SH-SY5Y (cell line): ENCODE results near the gene ADAMTS17.

Source experiments
- GATA2 ChIP-seq: IDR thresholded peaks from 2 replicates; pipeline ENCODE4 v1.6.1; 2011; ENCODE audit warnings: mild to moderate bottlenecking, low read depth, low read length
- GATA3 ChIP-seq: IDR thresholded peaks from 2 replicates; pipeline ENCODE4 v1.6.1; 2011; ENCODE audit warnings: low read depth, mild to moderate bottlenecking, low read length, moderate library complexity

GRCh38 chr15:100311154-100311625 is 30.6 kb downstream of the ADAMTS17 start:
- TF ChIP-seq GATA2 (no peak), GATA3 (no peak)
